HG03457 (cell line): ENCODE results near the gene RNF225.
"Not testable (repeated sequence)": the region's sequence is repeated elsewhere in the genome, so short reads cannot be mapped to it uniquely, and the experiment has no call there.

Experiments used
- ATAC-seq: cut with Tn5 transposase; IDR thresholded peaks from one replicate; pipeline ENCODE4 v1.9.1; 2021; ENCODE audit warnings: moderate number of reproducible peaks; ENCODE audit not compliant: unreplicated experiment

RNF225 gene

DNA sequence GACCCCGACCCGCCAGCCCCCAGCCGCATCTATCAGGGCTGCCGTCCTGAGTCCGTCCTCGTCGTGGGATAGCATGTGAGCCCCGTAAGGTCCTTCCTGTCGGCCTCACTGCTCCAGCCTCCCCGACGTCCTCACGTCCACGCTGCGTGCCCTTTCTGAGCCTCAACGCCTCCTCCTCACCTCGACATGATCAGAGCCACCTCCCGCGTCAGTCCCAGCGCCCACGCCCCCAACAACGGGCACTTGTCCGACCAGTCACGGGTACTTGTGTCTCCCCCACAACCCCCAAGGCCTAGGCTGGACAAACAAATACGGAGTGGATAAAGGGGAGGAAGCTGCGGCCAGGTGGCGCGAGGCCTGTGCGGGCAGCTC lies 33.6 kb upstream of the RNF225 start:
- no peak for ATAC-seq

DNA sequence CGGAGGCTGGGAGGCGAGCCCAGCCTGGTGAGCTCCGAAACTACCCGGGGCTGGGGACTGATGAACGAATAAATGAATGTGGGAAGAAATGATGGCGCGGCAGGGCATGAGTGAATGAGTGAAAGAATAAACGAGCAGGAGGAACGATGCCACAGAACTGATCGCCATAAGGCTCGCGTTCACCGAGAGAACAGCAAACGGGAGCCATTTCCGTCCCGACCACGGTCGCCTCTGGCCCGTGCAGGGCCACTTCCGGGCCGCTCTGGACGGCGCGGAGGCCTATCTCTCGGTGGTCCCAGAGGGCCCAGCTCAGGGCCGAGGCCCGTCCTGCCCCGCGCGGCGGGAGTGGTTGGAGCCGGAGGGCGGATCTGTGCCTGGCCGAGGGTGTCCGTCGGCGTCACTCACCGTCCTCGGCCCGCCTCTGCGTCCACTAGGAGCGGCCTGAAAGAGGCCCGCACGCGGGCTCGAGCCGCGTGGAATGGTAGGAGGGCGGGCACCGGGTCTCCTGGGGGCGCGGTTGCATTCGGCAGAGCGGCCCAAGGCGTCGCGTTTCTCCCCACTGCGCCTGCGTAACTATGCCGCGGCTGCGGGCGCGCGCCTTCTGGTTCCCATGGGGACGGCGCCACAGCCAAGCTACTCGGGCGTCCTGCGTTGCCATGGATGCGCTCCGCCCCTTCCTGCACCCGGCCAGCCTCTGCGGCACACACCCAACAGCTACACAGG lies 33.0 kb upstream of the RNF225 start, which contains the start of gene ZNF497:
Gene ZNF497, minus strand, starts transcription at position 480 of the 723 bp plus-strand sequence. CDS start 5,116 bp downstream, outside the sequence.
- ATAC-seq: peak; percentile 81

DNA sequence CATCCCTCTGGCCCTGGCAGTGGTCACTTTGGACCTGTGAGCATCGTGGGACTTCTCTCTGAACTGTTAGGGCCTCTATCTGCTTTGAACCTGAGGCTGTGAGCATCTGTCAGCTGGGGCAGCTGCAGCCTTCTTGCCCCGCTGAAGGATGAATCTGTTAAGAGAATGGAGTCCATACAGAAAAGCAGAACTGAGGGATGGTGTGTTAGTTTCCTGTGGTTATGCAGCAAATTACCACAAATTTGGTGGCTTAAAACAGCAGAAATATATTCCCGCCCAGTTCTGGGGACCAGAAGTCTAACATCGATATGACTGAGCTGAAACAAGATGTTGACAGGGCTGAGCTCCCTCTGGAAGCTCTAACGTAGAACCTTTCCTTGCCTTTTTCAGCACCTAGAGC lies 31.3 kb upstream of the RNF225 start:
- ATAC-seq: no peak

DNA sequence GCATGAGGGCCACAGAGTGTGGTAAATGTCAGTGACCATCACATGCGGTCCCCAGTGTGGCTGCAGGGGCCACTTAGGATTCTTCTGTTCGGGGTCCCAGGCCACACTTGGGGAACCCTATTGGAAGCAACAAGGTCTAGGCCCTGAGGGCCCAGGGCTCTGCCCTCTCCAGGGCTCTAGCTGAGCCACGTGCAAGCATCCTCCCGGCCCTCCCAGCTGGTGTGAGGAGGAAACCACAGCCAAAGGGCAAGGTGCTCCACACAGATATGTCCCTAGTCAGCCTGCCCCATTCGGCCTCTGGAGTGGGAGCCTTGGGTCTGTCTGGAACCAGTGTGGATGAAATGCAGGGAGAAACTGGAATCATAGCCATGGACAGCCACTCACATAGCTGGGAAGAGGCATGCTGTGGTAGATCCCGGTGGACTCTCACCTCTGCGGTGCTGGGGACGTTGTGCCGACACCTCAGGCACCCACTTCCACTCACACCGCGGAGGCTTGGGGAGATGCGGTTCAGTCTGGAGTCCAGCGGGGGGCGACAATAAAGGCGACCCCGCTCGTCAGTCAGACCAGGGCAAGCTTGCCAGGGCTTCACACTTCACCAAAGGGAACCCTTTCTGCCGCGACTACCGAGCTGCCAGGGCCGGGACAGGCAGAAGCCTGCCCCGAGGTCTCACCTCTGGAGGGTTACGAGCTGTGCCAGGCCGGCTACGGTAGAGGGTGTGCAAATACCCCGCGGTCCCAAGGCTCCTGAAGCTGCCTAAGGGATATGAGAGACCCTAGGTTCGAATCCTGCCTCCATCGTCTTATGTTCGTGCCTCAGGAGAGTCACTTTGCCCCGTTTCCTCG lies 28.6 kb upstream of the RNF225 start:
- ATAC-seq: no peak

DNA sequence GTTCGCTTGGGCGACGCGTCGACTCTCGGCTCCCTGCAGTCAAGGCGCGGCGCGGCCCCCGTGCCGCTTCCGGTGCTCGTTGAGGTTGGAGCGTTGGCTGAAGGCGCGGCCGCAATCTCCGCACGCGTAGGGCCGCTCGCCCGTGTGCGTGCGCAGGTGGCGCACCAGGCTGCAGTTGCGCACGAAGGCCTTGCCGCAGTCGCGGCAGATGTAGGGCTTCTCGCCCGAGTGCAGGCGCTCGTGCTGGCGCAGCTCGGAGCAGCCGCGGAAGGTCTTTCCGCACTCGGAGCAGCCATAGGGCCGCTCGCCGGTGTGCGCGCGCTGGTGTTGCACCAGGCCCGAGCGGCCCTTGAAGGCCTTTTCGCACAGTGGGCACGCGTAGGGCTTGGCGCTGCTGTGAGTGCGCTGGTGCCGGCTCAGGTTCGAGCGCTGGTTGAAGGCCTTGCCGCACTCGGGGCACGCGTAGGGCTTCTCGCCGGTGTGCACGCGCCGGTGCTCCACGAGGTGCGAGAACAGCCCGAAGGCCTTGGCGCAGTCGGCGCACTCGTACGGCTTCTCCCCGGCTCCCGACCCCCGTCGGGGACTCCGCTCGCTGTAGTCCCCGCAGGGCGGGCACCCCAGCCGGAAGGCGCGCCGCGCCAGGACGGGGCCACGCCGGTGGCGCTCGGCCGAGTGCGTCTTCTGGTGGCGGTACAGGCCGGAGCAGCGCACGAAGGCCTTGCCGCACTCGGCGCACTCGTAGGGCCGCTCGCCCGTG lies 27.6 kb upstream of the RNF225 start:
- ATAC-seq: no peak

DNA sequence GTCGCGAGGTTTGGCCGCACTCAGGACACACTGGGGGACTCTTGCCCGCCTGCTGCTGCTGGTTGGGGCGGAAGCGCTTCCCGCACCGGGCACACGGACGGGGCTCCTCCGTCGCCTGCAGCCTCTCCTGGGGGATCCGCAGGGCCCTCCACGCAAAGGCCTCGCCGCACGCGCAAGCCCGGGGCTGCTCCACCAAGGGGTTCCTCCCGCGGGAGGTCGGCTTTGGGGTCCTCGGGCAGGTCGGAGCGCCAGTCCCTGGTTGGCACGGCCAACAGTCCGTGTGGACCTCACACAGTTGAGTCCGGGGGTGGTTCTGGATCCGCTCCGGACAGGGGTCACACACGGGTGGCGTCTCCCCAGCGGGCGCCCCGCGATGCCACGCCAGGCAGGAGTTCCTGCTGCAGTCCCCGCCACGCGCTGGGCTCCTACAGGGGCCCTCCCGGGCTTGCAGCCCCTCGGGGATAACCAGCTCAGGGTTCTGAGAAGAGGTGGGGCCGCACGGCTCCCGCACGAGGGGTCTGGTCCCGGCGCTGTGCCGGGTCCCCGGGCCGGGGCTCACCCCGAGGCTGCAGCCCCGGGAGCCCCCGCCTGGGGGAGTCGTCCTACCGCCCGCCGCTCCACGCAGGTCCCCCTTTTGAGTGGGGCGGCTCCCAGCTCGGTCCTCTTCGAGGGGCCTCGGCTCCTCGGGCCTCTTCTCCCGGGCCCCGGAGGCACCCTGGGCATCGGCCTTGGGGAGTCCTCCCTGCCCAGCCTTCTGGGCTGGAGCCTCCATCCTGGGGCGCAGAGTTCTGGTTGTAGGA lies 26.7 kb upstream of the RNF225 start:
- ATAC-seq: no peak

DNA sequence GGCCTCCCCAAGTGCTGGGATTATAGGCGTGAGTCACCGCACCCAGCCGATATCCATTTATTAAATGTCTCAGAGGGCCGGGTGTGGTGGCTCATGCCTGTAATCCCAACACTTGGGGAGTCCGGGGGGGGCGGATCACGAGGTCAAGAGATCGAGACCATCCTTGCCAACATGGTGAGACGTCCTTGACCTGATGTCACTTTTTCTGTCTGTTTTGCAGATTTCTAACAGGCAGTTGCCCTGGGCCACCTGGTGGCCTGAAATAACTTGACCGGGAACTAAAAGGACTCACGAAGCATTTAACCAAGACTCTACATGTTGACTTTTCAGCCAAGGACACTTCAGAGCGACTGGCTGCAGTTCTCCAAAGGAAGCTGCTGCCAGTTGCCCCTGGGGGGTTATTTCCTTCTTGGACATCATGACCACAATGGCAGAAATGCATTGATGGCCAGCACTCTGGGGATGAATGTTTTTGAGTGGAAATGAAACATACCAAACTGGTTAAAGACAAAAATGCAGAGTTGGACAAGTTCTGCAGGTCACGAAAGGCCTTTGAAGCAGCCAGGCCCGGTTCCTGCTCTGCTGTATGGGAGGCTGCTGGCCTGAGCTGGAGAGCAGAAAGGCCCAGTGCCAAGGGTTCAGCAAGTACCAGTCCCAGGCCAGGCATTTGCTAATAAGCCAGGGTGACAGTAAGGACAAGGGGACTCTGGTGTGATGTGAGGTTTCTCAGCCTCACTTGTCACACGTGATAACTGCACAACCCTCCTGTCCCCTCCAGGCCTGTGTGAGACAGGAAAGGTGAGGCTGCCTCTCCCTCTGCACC lies 22.9 kb upstream of the RNF225 start:
- no peak for ATAC-seq

DNA sequence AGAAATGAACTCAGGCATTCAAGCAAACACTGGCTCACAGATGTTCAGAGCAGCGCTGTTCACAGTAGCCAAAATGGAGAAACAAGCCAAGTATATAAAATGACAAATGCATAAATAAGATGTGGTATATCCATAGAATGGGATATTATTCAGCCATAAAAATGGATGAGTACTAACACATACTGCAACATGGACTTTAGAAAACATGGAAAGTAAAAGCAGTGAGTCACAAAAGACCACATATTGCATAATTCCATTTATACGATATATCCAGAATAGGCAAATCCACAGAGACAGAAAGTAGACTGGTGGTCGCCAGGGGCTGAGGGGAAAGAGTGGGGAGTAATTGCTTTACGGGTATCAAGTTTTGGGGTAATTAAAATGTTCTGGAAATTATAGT lies 21.3 kb upstream of the RNF225 start:
- ATAC-seq: no peak

DNA sequence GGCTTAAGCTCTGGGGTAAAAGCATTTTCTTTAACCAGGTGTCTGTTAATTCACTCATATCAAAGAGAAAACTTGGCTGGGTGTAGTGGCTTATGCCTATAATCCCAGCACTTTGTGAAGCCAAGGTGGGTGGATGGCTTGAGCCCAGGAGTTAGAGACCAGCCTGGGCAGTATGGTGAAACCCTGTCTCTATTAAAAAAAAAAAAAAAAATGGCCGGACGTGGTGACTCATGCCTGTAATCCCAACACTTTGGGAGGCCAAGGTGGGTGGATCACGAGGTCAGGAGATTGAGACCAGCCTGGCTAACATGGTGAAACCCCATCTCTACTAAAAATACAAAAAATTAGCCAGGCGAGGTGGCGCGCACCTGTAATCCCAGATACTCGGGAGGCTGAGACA lies 18.7 kb upstream of the RNF225 start:
- ATAC-seq: not testable (repeated sequence)

DNA sequence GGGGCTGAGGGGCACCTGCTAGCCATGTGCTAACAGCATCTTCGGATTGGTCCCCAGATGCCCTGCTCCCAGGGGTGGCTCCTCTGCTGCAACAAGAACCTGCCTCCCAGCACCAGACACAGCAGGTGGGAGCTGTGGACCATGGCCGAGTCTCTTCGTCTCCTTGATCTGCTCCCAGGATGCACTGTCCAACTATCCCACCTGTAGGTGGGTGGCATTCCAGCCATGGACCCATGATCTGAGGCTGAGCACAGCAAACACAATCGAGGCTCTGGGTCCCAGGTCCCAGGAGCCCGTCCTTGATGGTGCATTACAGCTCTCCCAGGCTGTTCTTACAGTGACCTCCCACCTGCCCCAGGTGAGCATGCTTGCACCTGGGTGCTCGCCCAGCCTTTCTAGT lies 16.2 kb upstream of the RNF225 start:
- ATAC-seq: no peak

DNA sequence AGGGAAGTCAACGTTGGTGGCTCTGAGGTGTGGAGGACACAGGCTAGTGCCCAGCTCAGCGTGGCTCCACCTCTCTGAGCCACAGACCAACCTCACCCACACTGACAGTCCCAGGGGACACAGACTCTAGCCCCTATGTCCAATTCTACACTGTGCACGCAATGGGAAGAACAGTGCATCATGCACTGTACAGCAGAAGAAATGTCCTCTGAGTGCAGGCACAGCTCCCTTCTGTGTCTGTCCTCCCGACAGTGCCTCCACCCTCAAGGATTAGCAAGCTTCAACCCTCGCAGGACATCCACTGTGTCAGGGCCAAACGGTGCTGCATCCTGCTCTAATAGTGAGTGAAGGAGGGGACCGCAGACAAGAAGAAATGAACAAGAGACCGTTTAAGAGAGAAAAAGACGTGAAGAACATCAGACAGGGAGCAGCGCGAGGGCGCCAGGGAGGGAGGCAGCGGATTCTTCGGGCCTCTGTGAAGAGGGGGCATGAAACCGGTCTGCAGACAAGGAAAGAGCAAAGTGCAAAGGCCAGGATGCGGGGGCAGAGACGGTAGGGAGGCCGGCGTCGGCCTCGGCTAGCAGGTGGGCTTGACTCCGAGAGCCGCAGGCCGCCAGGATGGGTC lies 15.3 kb upstream of the RNF225 start:
- no peak for ATAC-seq

DNA sequence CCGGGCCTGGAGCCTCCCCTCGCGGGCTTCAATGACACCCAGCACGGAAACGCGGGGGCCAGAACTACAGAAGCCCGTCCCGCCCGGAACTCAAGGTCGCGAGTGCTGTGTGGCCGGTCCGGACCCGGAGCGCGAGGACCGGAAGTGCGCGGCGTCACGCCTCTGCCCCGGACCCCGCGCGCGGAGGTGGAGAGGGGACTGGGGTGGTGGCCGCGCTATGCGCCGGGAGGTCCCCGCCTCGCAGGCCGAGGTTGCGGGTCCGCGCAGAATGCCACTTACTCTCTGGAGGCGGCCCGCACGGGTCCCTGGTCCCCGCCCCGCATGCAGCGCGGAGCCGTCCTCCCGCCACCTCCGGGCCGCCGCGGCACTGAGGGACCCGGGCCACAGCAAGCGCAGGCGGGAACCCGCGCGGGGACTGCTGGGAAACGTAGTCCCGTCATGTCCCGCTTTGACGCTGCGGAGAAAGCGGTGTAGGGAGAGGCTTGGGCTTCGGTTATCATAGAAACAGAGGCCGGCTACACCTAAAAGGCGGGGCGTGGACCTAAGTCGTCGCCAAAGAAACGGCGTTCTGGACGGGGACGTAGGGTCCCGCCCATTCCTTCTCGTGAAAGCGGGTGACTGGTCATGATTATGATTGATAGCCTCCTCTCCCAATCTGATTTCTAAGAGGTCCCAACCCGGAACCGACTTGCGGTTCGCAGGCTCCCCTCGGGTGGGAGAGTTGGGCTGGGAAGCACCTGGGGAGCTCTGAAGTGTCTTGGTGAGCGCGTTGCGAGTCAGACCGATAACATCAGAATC lies 14.6 kb upstream of the RNF225 start, which contains the start of gene ZNF837:
Gene ZNF837, minus strand, starts transcription at position 369 of the 798 bp plus-strand sequence. CDS start 11,698 bp downstream, outside the sequence.
- ATAC-seq: peak; percentile 70

DNA sequence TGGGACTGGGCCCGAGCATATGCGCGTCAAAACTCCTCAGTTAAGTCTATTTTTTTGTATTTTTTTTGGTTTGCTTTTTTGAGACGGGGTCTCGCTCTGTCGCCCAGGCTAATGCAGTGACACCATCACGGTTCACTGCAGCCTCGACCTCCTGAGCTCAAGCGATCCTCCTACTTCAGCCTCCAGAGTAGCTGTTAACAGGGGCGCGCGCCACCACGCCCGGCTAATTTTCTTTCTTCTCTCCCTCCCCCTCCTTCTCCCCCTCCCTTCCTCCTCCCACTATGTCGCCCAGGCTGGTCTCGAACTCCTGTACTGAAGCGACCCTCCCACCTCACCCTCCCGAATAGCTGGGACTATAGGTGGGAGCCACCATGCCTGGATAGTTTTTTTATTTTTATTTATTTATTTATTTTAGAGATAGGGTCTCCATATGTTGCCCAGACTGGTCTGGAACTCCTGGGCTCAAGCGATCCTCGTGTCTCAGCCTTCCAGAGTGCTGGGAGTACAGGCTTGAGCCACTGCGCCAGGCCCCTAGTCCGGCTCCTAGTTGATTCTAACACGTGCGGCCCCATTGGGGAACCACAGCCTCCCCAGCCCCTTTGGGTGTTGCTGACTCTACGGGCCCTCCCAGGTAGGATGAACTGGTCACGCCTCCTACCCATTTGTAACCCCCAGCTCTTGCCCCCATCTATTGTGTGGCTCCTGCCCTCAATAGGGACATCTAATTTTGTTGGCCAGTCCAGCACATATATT lies 13.8 kb upstream of the RNF225 start:
- ATAC-seq: no peak

DNA sequence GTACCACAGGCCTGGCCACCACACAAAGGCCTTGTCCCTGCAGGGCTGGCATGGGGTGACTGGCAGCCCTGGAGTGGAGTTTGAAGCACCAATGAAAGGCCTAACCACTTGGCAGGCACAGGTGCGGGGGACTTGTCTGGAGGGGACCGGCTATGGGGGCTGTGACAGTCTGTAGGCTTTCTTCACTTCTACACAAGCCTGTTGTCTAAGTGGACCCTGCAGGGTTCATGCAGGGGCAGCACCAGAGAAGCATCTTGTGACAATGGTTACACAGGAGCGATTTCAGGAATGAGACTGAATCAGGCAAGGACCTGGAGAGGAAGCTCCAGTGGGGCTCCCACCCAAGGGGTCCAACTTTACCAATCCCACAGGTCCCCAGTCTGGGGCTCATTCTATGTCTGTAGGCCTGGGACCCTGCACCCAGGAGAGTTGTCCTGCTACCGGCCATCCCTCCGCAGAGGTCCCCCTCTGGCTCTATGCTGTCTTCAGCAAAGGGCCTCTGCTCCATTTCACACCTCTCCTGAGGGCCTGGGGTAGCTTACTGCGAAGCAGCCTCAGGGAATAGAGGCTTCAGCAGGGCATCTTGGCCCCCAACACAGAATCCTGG lies 12.4 kb upstream of the RNF225 start:
- ATAC-seq: no peak

DNA sequence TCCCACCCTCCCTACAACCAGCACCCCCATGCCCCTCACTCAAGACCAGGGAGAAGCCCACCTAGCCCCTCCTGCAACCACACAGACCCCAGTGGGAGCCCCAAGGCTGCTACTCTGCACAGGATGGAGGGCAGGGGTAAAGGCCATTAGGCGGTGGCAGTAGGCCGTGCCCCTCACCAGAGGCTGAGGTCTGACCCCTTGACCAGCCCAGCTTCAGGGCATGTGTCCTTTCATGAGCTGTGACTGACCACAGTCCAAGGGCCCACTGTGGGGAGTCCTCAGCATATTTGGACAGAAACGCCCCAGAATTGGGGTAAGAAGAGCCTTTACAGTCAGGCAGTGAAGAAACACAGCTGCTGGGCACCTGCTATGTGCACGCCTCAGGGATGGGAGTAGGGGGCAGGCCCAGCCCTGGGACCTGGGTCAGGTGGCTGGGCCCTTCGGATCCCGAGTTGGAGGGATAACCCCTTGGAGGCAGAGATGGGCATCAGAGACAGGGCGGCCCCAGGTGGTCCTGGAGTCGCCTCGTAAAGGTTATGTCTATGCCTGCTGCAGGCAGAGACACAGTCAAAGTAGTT lies 10.1 kb upstream of the RNF225 start:
- ATAC-seq: no peak

DNA sequence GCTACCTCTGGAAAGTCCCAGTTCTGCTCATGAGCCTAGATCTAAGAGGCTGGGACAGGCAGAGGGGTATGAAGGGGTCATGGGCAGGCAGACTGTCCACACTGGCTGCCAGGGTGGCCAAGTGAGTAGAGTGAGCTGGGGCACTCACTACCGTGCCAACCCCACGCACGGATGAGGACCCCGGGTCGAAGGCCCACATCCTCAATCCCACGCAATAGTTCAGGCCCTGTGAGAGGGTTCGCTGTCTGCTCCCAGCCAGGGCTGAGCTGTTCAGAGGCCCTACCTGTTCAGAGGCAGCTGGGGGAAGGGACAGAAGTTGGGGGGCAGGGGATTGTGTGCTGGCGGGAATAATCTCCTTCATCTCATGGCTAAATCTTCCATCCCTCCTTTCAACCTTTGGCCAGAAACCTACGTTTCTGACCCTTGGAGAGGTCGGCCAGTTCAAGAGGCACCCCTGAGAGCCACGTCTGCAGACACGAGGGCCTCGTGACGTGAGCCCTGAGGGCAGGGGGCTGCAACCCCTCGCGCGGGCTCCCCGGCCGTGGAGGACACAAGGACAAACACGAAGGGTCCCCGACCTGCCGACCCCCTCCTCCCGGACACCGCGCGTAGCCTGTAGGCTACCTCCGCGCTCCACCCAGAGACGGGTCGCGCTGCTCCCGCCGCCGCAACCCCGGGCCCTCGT lies 9.4 kb upstream of the RNF225 start:
- ATAC-seq: no peak
